HG03378 (cell line): ENCODE data around the gene MAMDC2.

Experiments
- ATAC-seq: cut with Tn5 transposase; IDR thresholded peaks from one replicate; pipeline ENCODE4 v1.9.1; 2021; ENCODE audit warnings: mild to moderate bottlenecking, moderate library complexity; ENCODE audit not compliant: unreplicated experiment

MAMDC2 gene

GRCh38 chr9:70060883-70061507 is 17.3 kb downstream of the MAMDC2 start:
- ATAC-seq: peak; percentile 98

GRCh38 chr9:70061776-70062175 is 18.1 kb downstream of the MAMDC2 start:
- no peak for ATAC-seq

GRCh38 chr9:70064496-70064895 is 20.8 kb downstream of the MAMDC2 start:
- ATAC-seq: no peak

GRCh38 chr9:70065572-70065971 is 21.9 kb downstream of the MAMDC2 start:
- ATAC-seq: no peak

GRCh38 chr9:70066418-70066817 is 22.8 kb downstream of the MAMDC2 start:
- ATAC-seq: no peak

- no peak for ATAC-seq
Measured at GRCh38 chr9:70066874-70067273, 23.2 kb downstream of the MAMDC2 start.

GRCh38 chr9:70069704-70070103 is 26.1 kb downstream of the MAMDC2 start:
- ATAC-seq: no peak

- no peak for ATAC-seq
Measured at GRCh38 chr9:70073193-70073592, 29.5 kb downstream of the MAMDC2 start.

GRCh38 chr9:70073756-70074155 is 30.1 kb downstream of the MAMDC2 start:
- ATAC-seq: no peak

GRCh38 chr9:70076678-70077077 is 33.0 kb downstream of the MAMDC2 start:
- ATAC-seq: no peak

GRCh38 chr9:70079417-70080037 is 35.9 kb downstream of the MAMDC2 start:
- no peak for ATAC-seq

GRCh38 chr9:70080481-70081119 is 37.0 kb downstream of the MAMDC2 start:
- no peak for ATAC-seq

GRCh38 chr9:70081120-70081495 is 37.5 kb downstream of the MAMDC2 start:
- no peak for ATAC-seq

GRCh38 chr9:70083429-70083828 is 39.8 kb downstream of the MAMDC2 start:
- ATAC-seq: no peak

GRCh38 chr9:70085241-70085640 is 41.6 kb downstream of the MAMDC2 start:
- ATAC-seq: no peak

- no peak for ATAC-seq
Measured at GRCh38 chr9:70091103-70091502, 47.5 kb downstream of the MAMDC2 start.

GRCh38 chr9:70091572-70091971 is 47.9 kb downstream of the MAMDC2 start:
- no peak for ATAC-seq

- no peak for ATAC-seq
Measured at GRCh38 chr9:70092190-70092589, 48.5 kb downstream of the MAMDC2 start.

GRCh38 chr9:70093095-70093494 is 49.4 kb downstream of the MAMDC2 start:
- no peak for ATAC-seq

GRCh38 chr9:70093944-70094343 is 50.3 kb downstream of the MAMDC2 start:
- no peak for ATAC-seq

GRCh38 chr9:70094747-70095146 is 51.1 kb downstream of the MAMDC2 start:
- ATAC-seq: no peak

GRCh38 chr9:70097187-70097586 is 53.5 kb downstream of the MAMDC2 start:
- ATAC-seq: no peak
